A549 (cell line): ENCODE measurements around the gene SKI.

Source experiments
- CTCF ChIP-seq: fragments of >200 bp; sonication (Bioruptor Twin); formaldehyde crosslinking; IDR thresholded peaks from 3 replicates; pipeline ENCODE4 v1.5.1; 2016
- E2F6 ChIP-seq: IDR thresholded peaks from 2 replicates; pipeline ENCODE4 v1.6.1; 2012; ENCODE audit warnings: low read depth, borderline replicate concordance
- MAX ChIP-seq: IDR thresholded peaks from 2 replicates; pipeline ENCODE4 v1.6.1; 2012
- NFE2L2 ChIP-seq: fragments of 150-350 bp; conservative IDR thresholded peaks from 2 replicates; pipeline ENCODE4 v1.6.1; 2014; ENCODE audit warnings: low read length
- POLR2A ChIP-seq: IDR thresholded peaks from 2 replicates; pipeline ENCODE4 v1.6.1; 2012; ENCODE audit warnings: mild to moderate bottlenecking, low read length

- TF ChIP-seq CTCF (no peak), NFE2L2 (no peak), E2F6 (no peak), POLR2A (no peak), MAX (no peak)
Observed at GRCh38 chr1:2184531-2184930, 43.6 kb upstream of the SKI start.
